Mononuclear cell (primary cell): ENCODE results near the gene SHB. TPM values are rescaled to one million over a fixed set of nuclear protein-coding genes. Genes with fewer than 3 reads are reported as not detected.

ENCODE experiments used
- H3K27me3 ChIP-seq: 2 replicates; pipeline ENCODE4 v1.6.0; 2011; ENCODE audit warnings: low read length, control low read depth; ENCODE audit not compliant: insufficient read depth
- H3K4me1 ChIP-seq: 2 replicates; pipeline ENCODE4 v1.5.1; 2011; ENCODE audit warnings: mild to moderate bottlenecking, low read length, control low read depth; ENCODE audit not compliant: insufficient read depth
- H3K4me3 ChIP-seq: 2 replicates; pipeline ENCODE4 v1.5.1; 2011; ENCODE audit warnings: mild to moderate bottlenecking, low read length, moderate library complexity
- H3K9me3 ChIP-seq: 2 replicates; pipeline ENCODE4 v1.5.1; 2011; ENCODE audit warnings: low read depth, mild to moderate bottlenecking, control low read depth, low read length
- total RNA-seq: library from RNA; depleted of rRNA; stranded (reverse); fragments of >200 nt; gene quantifications from one replicate; pipeline ENCODE4 v1.2.3, GENCODE V29; 2012

Gene SHB
- total RNA-seq, 1 donor = 5.2 TPM

DNA sequence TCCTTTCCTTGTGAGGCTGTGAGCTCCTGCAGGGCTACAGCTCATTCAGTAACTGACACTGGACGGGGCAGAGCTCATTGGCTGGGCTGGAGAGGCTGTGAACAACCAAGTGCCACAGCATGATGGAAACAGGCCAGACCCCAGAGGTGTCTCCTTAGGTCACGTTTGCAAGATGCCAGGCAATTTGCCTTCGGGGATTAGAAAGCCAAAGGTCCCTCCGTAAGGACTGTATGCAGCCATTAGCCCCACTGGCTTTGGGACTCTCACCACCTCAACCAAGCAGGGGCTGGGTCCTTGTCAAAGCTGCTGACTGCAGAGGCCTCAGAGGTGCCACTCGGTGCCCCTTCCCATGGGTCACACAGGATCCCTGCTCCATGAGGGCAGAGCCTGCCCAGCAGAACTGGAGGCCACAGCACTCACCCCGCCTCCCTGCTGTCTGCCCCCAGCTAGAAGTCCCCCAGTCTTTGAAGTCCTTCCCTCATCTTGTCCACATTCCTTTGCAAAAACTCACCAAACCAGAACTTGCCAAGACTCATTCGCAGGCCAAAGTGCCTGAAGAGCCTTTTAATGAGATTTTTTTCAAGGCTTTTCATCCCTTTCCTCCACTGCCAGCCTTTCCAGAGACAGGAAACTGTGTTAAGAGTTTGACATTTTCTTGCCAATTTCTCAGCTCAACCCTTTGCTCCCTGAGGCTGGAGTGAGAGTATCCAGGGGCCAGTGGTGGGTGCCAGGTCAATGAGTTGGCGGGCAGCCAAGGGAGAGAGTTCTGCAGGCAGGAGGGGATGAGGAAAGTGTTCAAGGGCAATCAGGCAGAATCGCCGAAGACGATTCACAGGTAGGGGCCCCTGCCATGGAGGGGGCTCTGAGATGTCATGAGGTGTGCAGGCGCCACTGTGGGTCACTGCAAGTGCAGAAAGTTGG is 125.4 kb downstream of the SHB start:
- no peaks in the 10 kb centered on the region for H3K4me1 ChIP-seq

GRCh38 chr9:37942621-37943344 is 126.2 kb downstream of the SHB start:
- no peaks in the 10 kb centered on the region for H3K27me3 ChIP-seq
- H3K4me3 ChIP-seq = no peak overlapping the region
- no peaks in the 10 kb centered on the region for H3K9me3 ChIP-seq

More for the DNA sequence above, 125.4 kb downstream of the SHB start:
- H3K9me3 ChIP-seq = no peaks in the 10 kb centered on the region
- no peak overlapping the region for H3K4me3 ChIP-seq
- no peaks in the 10 kb centered on the region for H3K27me3 ChIP-seq

DNA sequence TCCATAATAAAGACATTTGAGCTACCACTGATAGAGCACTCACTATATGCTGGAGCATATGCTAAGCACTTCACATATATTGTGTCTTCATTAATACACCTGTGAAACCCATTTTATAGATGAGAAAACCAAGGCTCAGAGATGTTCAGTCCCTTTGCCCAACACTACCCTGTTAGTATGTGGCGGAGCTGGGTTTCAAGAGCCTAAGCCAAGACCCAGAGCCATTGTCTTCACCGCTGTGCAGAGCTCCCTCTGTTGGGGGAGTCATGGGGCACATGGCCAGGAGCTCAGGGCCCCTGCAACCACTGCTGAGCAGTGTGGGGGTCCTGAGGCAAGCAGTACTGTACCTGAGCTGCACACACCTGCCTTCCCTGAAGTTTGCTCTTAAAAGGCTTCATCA is 127.8 kb downstream of the SHB start:
- no peaks in the 10 kb centered on the region for H3K9me3 ChIP-seq
- no peaks in the 10 kb centered on the region for H3K4me1 ChIP-seq
- no peaks in the 10 kb centered on the region for H3K27me3 ChIP-seq
- no peak overlapping the region for H3K4me3 ChIP-seq

More at GRCh38 chr9:37942621-37943344, 126.2 kb downstream of the SHB start:
- H3K4me1 ChIP-seq = no peaks in the 10 kb centered on the region

- no peaks in the 10 kb centered on the region for H3K4me1 ChIP-seq
- no peak overlapping the region for H3K4me3 ChIP-seq
- no peaks in the 10 kb centered on the region for H3K9me3 ChIP-seq
- no peaks in the 10 kb centered on the region for H3K27me3 ChIP-seq
These were observed 129.4 kb downstream of the SHB start for GRCh38 chr9:37939575-37940095.

DNA sequence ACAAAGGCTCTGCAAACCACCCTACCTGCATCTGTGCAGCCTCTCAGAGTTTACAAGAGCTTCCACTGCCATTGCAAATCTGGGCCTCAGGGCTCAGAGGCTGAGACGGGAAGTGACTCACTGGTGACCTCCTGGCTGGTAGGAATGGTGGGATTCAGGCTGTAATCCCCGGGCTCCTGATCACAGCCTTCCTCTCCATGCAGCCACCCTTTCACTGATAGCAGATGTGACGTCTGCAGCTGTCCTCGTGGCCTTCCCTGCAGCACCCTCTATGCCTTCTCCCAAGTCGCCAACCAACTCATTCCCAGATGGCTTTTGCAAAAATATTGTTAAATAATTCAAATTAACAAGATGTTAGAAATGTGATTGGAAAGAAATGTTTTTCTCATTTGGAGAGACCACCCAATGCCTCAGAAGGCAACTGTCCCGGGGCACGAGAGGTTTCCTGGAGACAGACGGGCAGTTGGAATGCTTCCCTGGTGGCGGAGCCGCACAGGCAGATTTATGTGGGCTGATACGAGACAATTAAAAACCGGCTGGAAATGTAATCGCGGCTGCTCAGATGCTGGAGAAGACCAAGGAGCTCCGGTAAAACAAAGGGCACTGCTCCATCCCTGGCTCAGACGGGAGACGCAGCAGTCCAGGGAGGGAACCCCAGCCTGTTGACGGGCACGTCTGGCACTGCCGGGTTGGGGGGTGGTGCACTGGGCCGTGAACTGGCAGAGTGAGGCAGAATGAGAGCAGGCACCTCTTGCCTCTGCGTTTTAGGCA is 130.7 kb downstream of the SHB start:
- Histone ChIP-seq H3K27me3 (no peaks in the 10 kb centered on the region), H3K4me3 (no peak overlapping the region), H3K4me1 (no peaks in the 10 kb centered on the region), H3K9me3 (no peaks in the 10 kb centered on the region)

- Histone ChIP-seq H3K4me3 (no peak overlapping the region), H3K4me1 (no peaks in the 10 kb centered on the region), H3K9me3 (no peaks in the 10 kb centered on the region), H3K27me3 (no peaks in the 10 kb centered on the region)
These were observed 131.7 kb downstream of the SHB start for GRCh38 chr9:37937366-37937765.

- no peaks in the 10 kb centered on the region for H3K4me1 ChIP-seq
- no peaks in the 10 kb centered on the region for H3K9me3 ChIP-seq
- no peak overlapping the region for H3K4me3 ChIP-seq
- no peaks in the 10 kb centered on the region for H3K27me3 ChIP-seq
These were observed 132.1 kb downstream of the SHB start for GRCh38 chr9:37936965-37937364.

DNA sequence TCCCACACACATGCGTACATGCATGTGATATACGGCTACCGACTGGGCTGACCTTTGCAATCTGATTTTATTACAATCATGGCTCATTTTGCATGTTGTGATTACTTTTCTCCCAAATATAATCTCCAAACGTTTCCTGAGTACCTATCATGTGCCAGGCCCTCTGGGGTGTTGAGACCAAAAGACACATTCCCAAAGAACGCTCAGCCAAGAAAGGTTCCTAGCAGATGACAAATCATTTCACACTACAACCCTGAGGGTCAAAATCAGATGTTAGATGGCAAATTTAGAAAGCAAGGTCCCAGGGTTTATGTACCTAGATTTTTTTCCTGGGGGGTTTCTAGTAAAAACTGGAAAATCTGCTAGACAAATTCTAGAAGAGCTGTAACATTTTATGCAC is 132.7 kb downstream of the SHB start:
- no peaks in the 10 kb centered on the region for H3K27me3 ChIP-seq
- no peak overlapping the region for H3K4me3 ChIP-seq
- no peaks in the 10 kb centered on the region for H3K9me3 ChIP-seq
- no peaks in the 10 kb centered on the region for H3K4me1 ChIP-seq

DNA sequence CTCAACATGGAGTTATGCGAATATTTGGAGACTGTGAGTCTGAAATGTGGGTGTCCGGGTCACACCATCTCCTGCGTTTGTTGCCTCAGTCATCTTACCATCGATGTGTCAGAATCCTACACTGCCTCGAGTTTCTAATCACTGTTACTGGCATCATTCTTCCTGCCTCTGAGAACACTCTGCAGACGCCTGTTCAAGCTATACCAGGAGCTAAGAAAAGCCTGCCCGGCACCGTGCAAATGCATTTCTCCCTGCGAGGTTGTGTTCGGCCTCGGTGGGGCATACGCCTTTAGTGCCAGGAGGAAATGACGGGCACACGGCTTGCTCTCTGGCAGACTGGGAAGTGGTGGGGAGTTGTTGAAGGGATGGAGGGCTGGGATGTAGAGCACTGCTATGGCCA is 133.9 kb downstream of the SHB start:
- no peaks in the 10 kb centered on the region for H3K27me3 ChIP-seq
- H3K4me3 ChIP-seq = no peak overlapping the region
- no peaks in the 10 kb centered on the region for H3K9me3 ChIP-seq
- H3K4me1 ChIP-seq = no peaks in the 10 kb centered on the region

GRCh38 chr9:37931592-37931991 is 137.4 kb downstream of the SHB start:
- Histone ChIP-seq H3K4me3 (no peak overlapping the region), H3K4me1 (peaks cover 8% of the 10 kb centered on the region), H3K27me3 (no peaks in the 10 kb centered on the region), H3K9me3 (no peaks in the 10 kb centered on the region)

GRCh38 chr9:37929441-37929895 is 139.6 kb downstream of the SHB start:
- Histone ChIP-seq H3K27me3 (no peaks in the 10 kb centered on the region), H3K9me3 (no peaks in the 10 kb centered on the region), H3K4me1 (peaks cover 12% of the 10 kb centered on the region), H3K4me3 (no peak overlapping the region)

- no peak overlapping the region for H3K4me3 ChIP-seq
- H3K9me3 ChIP-seq = no peaks in the 10 kb centered on the region
- peaks cover 12% of the 10 kb centered on the region for H3K4me1 ChIP-seq
- H3K27me3 ChIP-seq = no peaks in the 10 kb centered on the region
These were observed 140.2 kb downstream of the SHB start for GRCh38 chr9:37928552-37929430.

DNA sequence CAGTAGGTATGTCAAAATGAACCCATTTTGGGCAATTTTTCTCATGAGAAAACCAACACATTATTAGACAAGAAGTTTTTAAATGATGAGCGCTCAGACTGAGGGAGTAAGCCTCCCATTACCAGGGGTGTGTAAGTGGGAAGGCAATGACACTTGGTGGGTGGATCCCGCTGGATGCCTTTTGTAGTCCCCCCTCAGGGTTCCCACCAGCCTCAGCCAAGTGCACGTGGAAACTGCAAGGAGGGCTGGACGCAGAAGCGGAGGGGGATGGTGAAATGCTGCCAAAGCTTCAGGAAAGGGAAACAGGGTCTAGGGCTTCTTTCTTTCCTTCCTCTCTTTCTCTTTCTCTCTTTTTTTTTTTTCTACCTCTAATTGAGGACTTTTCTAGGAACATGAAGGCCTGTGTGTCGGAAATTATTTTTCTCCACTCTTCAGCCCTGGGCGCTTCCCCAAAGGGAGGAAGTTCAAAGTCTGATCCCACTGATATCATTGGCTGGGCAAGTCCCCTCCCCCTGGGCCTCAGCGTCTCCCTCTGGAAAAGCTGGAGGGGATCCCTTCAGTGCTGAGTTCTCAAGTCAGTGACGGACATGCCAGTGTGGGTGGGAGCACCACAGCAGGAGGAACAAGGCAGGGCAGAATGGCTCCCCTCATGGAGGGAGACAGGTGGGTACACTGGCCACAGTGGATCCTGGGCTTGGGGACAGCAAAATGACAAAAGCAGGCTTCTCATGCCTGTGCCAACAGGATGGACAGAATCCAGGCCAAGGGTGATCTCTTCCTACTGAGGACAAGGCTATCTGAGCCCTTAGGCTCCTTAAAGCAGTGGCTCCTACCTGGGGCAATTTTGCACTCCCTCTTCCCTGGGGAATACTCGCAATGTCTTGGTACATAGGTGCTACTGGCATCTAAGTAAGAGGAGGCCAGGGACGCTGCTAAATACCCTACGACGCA is 141.2 kb downstream of the SHB start:
- no peaks in the 10 kb centered on the region for H3K27me3 ChIP-seq
- peaks cover 12% of the 10 kb centered on the region for H3K4me1 ChIP-seq
- no peaks in the 10 kb centered on the region for H3K9me3 ChIP-seq
- H3K4me3 ChIP-seq = no peak overlapping the region
